HG03575 (cell line): ENCODE results near the gene CDT1.
"Not testable (repeated sequence)": the region's sequence is repeated elsewhere in the genome, so short reads cannot be mapped to it uniquely, and the experiment has no call there.

Experiments
- ATAC-seq: cut with Tn5 transposase; IDR thresholded peaks from one replicate; pipeline ENCODE4 v1.9.1; 2021; ENCODE audit not compliant: unreplicated experiment, insufficient number of reproducible peaks, low FRiP score; ENCODE audit errors: extremely low read depth

The CDT1 gene

GRCh38 chr16:88767546-88768070, 36.0 kb upstream of the CDT1 start:
- no peak for ATAC-seq

GRCh38 chr16:88768071-88768783, 35.4 kb upstream of the CDT1 start:
- ATAC-seq: no peak

DNA sequence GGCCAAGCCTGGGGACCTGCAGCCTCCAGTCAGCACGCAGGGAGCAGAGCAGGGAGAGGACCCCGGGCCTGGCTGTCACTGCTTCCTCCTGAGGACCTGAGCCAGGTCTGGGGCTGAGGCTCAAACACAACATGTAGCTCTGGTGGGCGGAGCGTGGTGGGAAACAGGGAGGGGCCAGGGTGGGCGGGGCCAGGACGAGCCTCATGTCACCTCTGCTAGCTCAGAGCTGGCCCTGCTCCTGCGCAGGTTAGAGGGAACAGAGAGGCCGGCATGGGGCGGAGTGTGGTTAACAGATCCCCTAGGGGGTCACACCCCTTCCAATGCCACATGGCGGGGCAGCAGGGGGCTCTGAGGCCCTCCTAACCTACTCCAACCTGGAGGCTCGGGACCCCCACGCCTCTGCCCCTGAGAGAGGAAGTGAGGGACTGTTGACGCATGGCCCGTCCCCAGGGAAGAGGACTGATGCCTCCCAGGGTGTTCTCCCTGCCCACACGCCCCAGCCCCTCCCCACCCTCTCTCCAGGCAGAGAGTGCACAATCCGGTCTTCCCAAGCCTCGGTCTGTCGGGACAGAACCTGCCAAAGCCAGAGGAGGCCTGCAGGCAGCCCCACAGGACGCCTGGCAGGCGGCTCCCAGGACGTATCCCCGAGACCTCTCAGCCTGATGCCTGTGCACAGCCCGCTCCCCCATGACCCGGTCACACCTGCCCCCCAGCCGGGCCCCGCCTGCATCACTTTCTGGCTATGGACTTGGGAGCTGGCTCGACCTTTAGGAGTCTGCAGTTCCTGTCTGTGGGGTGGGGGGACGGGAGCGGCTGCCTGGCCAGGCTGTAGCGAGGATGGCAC, 33.8 kb upstream of the CDT1 start:
- ATAC-seq: no peak

DNA sequence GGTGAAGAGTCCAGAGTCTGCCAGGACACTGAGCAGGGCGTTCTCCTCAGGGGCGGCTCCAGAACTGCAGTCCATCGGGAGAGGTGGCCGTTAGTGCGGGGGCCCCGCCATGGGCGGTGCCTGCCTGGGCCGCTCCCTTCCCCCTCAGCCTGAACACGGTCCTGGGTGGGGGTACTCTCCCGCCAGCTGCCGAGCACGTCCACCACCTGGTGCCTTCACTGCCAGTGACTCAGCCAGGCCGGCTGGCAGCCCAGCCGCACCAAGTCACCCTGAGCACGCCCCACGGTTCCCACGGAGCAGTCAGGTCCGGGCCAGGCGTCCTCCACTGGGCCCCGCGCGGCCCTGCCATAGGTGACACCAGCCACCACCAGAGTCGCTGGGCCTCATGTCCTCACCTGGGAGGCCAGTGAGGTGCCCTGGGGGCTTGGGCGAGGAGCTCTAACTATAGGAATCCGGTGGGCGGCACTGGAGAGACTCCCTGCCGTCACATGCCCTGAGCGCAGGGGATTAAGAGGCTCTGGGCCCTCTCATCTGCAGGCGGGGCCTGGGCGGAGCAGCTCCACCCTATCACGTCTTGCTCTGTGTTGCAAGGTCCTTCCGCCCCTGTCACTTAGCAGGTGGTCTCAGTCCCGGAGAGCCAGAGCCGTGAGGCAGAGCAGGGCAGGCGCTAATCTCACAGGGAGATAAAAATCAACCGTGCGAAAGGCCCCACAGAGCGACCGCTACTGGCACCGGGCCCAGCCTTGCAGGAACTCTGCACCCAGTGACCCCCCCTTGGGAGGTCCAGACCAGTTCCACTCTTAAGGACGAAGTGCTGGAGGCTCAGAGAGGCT, 32.9 kb upstream of the CDT1 start:
- no peak for ATAC-seq

GRCh38 chr16:88771294-88771772, 32.3 kb upstream of the CDT1 start:
- no peak for ATAC-seq

GRCh38 chr16:88771781-88772180, 31.8 kb upstream of the CDT1 start:
- ATAC-seq: not testable (repeated sequence)

- no peak for ATAC-seq
Observed at GRCh38 chr16:88772871-88773811, 30.4 kb upstream of the CDT1 start.

DNA sequence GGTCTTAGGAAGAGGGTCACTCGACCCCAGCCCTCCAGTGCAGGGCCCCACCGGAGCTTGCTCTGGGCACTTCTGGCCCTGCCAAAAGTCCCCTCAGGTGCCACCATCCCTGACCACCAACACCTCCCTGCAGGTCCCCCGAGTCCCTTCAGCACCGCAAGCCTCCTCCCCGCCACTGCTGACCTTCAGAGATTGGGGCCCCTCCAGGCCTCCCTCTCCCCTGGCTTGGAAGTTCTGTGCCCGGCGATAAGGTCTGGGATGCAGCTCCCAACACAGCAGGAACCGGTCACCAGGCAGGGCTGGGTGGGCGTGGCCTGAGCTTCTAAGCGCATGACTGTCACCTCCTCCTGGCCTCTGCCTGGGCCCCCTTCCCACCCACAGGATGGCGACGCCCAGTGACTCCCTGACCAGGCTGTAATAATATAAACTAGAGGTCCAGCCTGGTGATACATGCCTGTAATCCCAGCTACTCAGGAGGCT, 29.7 kb upstream of the CDT1 start:
- no peak for ATAC-seq

- no peak for ATAC-seq
Observed at GRCh38 chr16:88774544-88775393, 28.8 kb upstream of the CDT1 start.

DNA sequence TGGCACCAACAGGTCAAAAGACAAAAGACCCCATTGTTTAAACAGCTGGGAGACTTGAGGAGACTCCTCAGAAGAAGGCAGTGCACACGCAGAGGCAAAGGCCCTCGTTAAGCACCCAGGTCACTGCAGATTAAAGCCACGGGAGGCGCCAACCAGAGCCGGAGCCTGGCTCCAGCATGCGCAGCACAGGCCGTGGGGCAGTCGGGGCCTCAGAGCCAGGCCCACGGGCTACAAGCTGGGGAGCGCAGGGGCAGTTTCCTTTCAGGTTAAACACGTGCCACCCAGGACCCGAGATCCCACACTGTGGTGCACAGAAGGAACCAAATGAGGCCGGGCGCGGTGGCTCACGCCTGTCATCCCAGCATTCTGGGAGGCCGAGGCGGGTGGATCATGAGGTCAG, 27.8 kb upstream of the CDT1 start:
- ATAC-seq: no peak

- no peak for ATAC-seq
Observed at GRCh38 chr16:88777471-88778270, 25.9 kb upstream of the CDT1 start.

- no peak for ATAC-seq
Observed at GRCh38 chr16:88778271-88778525, 25.4 kb upstream of the CDT1 start.

GRCh38 chr16:88778541-88779065, 25.0 kb upstream of the CDT1 start:
- ATAC-seq: no peak

- ATAC-seq: no peak
Observed at GRCh38 chr16:88779406-88780141, 24.0 kb upstream of the CDT1 start.

DNA sequence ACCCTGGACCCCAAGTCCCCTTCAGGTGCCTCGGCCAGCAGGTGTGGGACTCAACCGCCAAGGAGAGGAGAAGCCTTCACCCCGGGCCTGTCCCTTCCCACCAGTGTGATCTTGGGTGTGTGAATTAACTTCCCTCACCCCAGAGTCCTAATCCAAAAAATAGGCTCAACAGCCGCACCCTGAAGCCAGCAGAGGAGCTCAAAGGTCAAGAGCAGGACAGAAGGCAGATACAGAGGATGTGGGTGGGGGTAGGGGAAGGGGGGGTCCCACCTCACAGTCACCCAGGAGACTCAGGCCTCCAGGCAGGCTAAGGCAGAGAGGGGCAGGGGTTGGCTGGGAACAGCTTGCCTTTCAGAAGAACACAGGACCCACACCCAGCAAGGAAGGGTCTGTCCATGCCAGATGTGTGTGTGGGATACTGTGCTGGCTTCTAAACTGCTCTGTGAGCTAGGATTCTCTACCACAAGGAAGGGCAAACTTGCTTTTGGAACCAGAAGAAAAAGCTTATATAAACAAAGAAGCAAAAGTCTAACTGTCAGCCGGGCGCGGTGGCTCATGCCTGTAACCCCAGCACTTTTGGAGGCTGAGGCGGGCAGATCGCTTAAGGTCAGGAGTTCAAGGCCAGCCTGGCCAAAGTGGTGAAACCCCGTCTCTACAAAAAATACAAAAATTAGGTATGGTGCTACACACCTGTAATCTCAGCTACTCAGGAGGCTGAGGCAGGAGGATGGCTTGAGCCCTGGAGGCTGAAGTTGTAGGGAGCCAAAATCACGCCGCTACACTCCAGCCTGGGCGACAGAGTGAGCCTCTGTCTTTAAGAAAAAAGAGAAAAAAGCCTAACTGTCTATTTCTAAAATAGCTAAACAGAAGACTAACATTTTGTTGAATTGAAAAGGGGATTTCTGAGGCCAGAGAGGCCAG, 23.2 kb upstream of the CDT1 start:
- ATAC-seq: no peak
